ENCODE data around the gene ZNRD2.
"Not testable (repeated sequence)": the region's sequence is repeated elsewhere in the genome, so short reads cannot be mapped to it uniquely, and the experiment has no call there.

The ZNRD2 gene, protein sequence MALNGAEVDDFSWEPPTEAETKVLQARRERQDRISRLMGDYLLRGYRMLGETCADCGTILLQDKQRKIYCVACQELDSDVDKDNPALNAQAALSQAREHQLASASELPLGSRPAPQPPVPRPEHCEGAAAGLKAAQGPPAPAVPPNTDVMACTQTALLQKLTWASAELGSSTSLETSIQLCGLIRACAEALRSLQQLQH

DNA sequence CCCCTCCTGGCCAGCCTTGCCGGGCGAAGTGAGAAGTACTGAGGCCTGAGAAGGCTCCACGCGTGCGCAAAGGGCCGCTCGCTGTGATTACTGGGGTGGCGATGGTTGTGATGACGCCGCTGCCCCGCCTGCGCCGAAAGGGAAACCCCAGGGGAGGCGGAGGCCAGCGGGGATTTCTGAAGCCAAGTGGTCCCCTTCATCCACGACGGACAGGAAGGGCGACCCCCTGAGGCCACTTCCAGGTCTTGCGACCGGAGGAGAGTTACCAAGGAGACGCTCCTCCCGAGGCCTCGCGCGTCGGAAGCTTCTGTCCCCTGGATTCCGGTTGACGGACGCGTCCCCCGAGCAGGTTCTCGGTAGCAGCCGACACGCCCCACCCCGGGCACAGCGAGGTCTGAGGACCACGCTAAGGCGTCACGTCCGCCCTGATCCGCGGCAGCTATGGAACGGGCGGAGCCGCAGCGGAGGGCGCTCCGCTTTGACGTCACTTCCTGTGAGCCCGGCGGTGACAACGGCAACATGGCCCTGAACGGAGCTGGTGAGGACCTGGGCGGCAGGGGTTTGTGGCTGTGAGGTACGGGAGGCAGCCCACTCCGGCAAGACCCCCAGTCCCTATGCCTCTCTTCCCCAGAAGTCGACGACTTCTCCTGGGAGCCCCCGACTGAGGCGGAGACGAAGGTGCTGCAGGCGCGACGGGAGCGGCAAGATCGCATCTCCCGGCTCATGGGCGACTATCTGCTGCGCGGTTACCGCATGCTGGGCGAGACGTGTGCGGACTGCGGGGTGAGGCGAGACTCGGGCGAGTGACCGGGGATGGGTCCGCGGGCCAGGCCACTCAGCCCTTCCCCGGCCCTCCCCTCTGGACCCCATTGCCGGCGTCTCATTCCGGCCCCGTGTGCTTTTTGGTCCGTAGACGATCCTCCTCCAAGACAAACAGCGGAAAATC lies at the start of gene ZNRD2:
Gene ZNRD2, plus strand, starts transcription at position 505 of the 946 bp plus-strand sequence. Its CDS starts 15 bp downstream, at position 520.
- peak; percentile 98 for DNase-seq

DNA sequence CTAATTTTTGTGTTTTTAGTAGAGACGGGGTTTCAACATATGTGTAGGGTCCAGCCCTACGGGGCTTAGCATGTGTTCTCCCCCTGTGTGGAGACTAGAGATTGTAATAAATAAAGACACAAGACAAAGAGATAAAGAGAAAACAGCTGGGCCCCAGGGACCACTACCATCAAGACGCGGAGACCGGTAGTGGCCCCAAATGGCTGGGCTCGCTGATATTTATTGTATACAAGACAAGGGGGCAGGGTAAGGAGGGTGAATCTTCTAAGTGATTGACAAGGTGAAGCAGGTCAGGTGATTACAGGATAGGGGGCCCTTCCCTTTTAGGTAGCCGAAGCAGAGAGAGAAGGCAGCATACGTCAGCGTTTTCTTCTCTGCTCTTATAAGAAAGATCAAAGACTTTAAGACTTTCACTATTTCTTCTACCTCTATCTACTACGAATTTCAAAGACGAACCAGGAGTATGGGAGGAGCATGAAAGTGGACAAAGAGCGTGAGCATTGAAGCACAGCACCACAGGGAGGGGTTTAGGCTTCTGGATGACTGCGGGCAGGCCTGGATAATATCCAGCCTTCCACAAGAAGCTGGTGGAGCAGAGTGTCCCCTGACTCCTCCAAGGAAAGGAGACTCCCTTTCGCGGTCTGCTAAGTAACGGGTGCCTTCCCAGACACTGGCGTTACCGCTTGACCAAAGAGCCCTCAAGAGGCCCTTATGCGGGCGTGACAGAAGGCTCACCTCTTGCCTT lies 48.3 kb upstream of the ZNRD2 start:
- peak; percentile 27 for DNase-seq

DNA sequence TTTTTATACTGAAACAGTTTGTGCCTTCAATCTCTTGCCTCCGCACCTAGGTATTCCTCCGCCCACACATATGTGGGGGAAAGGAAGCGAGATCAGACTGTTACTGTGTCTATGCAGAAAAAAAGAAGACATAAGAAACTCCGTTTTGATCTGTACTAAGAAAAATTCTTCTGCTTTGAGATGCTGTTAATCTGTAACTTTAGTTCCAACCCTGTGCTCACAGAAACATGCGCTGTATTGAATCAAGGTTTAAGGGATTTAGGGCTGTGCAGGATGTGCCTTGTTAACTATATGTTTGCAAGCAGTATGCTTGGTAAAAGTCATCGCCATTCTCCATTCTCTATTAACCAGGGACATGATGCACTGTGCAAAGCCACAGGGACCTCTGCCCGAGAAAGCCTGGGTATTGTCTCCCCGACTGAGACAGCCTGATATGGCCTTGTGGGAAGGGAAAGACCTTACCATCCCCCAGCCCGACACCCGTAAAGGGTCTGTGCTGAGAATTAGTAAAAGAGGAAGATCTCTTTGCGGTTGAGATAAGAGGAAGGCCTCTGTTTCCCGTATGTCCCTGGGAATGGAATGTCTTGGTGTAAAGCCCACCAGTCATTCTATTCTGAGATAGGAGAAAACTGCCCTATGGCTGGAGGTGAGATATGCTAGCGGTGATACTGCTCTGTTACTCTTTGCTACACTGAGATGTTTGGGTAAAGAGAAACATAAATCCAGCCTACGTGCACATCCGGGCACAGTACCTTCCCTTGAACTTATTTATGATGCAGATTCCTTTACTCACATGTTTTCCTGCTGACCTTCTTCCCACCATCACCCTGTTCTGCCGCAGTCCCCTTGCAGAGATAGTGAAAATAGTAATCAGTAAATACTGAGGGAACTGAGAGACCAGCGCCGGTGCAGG lies 47.3 kb upstream of the ZNRD2 start:
- peak; percentile 58 for DNase-seq

DNA sequence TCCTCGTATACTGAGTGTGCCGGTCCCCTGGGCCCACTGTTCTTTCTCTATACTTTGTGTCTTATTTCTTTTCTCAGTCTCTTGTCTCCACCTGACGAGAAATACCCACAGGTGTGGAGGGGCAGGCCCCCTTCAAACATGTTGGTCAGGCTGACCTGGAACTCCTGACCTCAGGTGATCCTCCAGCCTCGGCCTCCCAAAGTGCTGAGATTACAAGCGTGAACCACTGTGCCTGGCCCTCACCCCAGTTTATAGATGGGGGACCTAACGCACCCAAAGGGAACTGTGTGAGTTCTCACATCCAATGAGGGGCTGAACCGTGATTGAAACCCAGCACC lies 46.7 kb upstream of the ZNRD2 start:
- not testable (repeated sequence) for DNase-seq

DNA sequence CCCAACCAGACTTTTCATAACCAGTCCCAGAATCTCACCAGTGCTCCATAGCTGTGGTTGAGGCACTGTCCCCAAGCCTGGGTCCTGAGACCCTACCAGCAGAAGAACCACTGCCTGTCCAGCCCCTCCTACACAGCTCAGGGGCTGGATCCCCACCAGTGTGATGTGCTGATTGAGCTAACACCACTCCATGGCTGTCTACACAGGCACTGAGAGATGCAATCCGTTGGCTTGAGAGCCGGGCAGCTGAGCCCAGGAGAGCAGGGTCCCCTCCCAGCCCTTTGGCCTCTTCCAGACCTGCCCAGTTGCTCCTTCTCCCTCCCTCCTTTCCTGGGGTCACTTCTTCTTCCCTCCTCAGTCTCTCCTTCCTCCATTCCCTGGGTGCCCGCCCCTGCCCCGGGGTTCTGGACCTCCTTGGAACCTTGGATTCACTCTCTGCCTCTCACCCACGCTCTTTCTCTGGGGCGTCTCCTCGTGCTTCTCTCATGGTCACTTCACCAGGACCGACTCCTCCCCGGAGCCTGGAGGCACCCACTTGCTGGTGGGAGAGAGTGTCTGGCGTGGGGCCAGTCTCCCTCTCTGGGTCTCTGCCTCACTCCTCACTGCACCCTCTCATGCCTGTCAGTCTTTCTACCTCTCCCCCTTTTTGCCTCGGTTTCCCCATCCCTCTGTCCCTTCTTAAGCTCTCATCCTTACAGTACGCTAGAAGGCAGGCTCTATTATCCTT lies 46.1 kb upstream of the ZNRD2 start:
- DNase-seq = peak; percentile 8

DNA sequence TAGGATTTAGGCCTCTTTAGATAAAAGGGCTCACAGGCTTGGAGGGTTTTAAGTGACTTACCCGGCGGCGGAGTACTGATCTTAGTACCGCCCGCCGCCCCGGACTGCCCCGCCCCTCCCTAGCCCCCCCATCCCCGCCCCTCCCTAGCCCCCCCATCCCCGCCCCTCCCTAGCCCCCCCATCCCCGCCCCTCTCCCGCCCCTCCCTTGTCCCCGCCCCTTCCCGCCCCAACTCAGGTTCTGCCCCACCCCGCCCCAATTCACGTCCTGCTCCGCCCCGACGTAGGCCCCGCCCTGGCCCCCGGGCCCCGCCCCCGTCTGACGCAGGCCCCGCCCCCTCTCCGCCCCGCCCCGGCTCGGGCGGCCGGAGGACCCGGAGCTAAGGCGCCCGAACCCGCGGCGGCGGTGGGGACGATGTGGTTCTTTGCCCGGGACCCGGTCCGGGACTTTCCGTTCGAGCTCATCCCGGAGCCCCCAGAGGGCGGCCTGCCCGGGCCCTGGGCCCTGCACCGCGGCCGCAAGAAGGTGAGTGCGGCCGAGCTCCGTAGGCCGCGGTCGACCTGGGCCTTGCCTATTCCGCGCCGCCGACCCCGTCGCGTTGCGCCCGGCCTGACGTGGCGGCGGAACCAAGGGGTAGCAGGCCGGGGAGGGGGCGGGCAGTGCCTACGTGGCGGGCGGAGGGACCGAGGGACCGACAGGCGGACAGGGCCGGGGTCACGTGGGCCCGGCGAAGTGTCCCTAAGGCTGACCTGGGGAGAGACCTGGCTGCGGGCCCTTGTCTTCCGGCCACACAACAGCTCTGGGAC lies 45.3 kb upstream of the ZNRD2 start, which contains the start of gene SCYL1:
Gene SCYL1, plus strand, starts transcription at position 343 of the 805 bp plus-strand sequence. Its CDS starts 71 bp downstream, at position 414.
- peak; percentile 83 for DNase-seq

DNA sequence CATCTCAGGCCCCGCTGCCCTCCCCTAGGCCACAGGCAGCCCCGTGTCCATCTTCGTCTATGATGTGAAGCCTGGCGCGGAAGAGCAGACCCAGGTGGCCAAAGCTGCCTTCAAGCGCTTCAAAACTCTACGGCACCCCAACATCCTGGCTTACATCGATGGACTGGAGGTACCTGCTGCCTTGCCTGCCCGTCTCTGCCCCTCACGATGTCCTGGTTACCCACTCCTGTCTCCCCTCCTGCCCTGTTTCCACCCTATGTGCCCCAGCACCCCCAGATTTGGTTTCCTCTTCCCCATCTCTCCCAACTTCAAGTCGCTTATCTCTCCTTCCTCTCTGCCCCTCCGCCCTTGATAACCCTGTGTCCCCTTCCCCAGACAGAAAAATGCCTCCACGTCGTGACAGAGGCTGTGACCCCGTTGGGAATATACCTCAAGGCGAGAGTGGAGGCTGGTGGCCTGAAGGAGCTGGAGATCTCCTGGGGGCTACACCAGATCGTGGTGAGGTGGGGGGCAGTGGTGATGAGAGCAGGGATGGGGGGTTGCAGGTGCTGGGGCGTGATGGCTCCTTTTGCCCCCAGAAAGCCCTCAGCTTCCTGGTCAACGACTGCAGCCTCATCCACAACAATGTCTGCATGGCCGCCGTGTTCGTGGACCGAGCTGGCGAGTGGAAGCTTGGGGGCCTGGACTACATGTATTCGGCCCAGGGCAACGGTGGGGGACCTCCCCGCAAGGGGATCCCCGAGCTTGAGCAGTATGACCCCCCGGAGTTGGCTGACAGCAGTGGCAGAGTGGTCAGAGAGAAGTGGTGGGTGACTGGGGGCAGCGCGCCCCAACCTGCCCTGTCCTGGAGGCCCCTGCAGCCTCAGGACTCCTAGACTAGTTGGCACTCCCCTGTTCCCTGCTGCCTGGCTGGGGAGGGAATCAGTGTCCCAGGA lies 44.5 kb upstream of the ZNRD2 start:
- peak; percentile 36 for DNase-seq

DNA sequence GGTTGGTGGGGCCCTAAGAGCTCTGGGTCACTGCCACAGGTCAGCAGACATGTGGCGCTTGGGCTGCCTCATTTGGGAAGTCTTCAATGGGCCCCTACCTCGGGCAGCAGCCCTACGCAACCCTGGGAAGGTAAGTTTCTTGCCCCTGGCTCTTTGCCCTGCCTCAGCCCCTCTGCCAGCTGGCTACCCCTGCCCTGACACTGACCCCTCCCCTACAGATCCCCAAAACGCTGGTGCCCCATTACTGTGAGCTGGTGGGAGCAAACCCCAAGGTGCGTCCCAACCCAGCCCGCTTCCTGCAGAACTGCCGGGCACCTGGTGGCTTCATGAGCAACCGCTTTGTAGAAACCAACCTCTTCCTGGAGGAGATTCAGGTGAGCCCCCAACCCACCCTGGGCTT lies 43.5 kb upstream of the ZNRD2 start:
- peak; percentile 0 for DNase-seq

DNA sequence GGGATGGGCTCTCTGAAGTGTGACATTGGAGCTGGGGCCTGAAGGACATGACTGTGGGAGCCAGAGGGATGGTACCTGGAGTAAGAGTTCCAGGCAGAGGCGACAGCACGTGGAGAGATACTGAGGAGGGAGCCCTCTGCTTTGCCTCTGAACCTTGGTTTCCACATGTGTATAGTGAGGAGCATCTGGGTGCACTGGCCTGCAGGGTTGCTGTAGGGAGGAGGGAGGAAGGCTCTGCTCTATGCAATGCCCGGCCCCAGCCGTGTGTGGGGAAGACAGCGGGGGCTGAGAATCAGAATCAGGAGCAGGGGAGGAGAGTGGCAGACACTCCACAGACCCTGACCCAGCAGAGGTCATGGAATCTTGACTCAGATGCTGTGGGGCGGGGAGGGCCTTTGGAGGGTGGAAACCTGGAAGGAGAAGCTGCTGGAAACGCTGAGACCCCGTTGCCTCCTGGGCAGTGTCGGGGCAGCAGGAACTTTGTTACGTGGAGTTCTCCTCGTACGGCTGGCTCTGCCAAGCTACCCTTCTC lies 41.4 kb upstream of the ZNRD2 start:
- peak; percentile 1 for DNase-seq

DNA sequence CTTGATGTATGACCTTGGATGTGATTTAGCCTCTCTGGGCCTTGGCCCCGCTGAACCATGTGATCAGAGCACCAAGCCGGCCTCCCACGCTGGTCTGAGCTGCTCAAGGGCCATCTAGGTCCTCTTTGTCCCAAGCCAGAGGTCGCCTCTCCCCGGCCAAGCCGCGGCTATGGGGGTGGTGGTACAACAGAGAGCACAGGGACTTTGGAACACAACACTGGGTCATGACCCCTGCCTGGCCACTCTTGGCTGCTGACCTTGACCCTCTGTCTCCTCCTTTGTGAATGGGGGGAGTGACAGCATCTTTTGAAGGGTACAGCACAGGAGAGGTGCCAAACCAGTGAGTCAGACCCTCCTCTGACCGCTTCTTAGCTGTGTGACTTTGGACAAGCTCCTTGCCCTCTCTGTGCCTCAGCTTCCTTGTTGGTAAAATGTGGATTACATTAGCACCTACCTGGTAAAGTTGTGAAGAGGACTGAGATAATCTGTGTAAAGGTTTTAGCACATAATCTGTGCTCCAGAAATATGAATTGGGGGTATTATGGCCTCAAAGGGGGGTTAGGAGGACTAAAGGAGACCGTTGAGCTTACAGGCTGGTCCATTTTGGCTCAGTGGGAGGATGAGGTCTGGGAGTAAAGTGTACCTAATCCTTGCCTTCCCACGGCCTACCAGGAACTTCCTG lies 40.7 kb upstream of the ZNRD2 start:
- peak; percentile 1 for DNase-seq

DNA sequence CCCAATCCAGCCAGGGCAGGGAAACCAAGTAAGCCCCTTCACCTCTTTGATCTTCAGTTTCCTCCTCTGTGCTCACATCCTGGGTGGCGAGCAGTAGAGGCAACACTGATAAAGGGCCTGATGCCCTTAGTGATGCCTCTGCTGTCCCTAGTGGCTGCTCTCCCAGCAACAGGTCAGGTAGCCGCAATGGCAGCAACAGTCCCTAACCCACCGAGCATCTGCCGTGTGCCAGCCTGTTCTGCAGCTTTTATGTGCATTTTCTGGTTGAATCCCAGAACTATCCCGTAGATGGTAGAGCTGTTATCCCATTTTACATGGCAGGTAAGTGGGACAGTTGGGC lies 40.1 kb upstream of the ZNRD2 start:
- DNase-seq = peak; percentile 35

DNA sequence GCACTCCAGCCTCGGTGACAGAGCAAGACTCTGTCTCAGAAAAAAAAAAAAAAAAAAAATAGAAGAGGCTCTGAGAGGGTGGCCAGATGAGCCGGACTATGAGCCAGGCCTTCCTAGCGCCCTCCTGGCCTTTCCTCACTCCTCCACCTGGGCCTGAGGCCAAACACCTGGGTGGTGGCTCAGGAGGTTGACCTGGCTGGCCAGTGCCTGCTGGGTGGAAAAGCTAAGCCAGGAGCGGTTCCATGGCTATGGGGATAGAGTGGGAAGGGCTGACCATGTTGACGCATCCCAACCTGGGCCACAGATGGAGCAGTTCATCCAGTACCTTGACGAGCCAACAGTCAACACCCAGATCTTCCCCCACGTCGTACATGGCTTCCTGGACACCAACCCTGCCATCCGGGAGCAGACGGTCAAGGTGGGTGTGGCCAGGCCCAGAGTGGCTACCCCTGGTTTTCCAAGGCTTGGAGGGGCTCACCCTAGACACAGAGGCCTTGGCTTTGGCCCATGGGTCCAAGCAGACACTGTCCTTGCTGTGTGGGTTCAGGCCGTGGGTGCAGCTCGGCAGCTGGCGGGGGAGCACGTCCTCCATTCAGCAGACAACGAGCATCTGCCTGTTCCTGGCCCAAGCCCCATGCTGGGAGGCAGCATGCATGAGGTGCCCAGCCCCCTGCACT lies 37.8 kb upstream of the ZNRD2 start:
- peak; percentile 1 for DNase-seq

DNA sequence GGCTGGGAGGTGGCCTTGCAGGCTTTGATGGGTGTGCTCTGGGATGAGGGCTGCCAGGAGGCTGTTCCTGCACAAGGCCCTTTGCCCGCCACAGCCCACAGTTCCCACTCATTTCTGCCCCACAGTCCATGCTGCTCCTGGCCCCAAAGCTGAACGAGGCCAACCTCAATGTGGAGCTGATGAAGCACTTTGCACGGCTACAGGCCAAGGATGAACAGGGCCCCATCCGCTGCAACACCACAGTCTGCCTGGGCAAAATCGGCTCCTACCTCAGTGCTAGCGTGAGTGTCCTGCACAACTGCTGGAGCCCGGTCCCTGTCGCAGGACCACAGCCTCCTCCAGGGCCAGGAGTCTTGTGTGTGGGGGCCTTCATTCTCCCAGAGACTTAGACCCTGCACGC lies 35.2 kb upstream of the ZNRD2 start:
- DNase-seq = no peak

DNA sequence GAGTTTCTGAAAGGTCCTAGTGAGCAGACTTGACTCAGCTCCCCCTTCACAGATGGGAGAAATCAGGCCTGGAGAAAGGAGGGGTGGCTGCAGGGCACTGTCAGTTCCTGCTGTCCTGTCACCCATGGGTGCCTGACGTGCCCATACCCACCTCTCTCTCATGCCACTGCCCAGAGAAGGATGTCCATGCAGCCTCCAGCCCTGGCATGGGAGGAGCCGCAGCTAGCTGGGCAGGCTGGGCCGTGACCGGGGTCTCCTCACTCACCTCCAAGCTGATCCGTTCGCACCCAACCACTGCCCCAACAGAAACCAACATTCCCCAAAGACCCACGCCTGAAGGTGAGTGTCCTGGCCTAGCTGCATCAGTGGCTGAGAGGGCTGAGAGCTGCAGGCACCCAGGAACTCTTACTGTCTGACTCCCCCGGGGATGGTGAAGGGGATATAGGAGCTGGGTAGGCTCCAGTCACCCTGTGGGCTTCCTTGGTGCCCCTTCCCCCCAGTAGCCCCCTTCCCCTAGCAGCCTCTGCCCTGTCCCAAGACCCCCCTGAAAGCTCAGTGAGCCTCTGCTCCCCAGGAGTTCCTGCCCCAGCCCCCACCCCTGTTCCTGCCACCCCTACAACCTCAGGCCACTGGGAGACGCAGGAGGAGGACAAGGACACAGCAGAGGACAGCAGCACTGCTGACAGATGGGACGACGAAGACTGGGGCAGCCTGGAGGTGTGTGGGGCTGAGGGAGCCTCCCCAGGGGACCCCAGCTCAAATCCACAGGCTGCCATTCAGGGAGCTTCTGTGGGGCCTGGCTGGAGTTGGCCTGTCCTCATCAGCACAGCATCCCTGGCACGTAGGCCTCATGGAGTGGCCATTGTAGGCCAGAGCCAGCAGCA lies 33.6 kb upstream of the ZNRD2 start:
- DNase-seq = peak; percentile 2

DNA sequence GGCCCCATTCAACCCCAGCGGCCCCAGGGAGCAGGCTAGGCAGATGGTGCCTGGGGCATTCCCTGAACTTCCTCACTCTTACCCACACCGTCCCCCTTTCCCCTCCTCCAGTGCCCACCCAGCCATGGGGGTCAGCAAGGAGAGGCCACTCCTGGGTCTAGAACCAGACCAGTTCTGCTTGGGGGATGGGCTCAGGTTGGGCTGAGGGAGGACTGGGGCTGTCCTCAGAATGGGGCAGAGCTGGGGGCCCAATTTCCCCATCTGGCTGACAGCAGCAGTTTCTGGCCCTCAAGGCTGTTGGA lies 33.0 kb upstream of the ZNRD2 start:
- peak; percentile 2 for DNase-seq

DNA sequence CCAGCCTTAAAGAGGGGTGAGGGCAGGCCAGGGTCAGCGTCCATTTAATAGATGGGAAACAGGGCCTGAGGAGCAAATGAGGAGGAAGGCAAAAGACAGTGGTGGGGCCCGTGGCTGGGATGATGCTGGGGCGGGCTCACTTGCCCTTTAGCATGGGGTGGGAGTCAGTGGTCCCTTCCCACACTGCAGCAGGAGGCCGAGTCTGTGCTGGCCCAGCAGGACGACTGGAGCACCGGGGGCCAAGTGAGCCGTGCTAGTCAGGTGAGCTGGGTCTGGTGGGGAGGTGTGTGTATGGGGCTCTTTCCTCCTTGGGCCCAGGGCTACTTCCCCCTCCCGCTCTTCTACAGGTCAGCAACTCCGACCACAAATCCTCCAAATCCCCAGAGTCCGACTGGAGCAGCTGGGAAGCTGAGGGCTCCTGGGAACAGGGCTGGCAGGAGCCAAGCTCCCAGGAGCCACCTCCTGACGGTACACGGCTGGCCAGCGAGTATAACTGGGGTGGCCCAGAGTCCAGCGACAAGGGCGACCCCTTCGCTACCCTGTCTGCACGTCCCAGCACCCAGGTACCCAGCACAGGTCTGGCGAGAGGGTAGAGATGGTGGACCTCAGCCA lies 32.6 kb upstream of the ZNRD2 start:
- DNase-seq = peak; percentile 2

All from CD4-positive, alpha-beta T cell treated with Interleukin-17A for 4 hours (primary cell).